H9 (cell line): ENCODE data around the gene WDHD1. TPM values are rescaled to one million over a fixed set of nuclear protein-coding genes. Genes with fewer than 3 reads are reported as not detected.

Source experiments
- DNase-seq: peaks from one replicate; pipeline ENCODE4 v3.0.0-alpha.2; 2017
- H2AFZ ChIP-seq: one replicate; pipeline ENCODE4 v1.6.1; 2013; ENCODE audit warnings: mild to moderate bottlenecking, low read length, control low read depth, moderate library complexity
- H2AK5ac ChIP-seq: 2 replicates; pipeline ENCODE4 v1.6.1; 2013; ENCODE audit warnings: low read length, control low read depth, mixed read lengths; ENCODE audit not compliant: insufficient read length
- H2BK120ac ChIP-seq: one replicate; pipeline ENCODE4 v1.6.1; 2013; ENCODE audit warnings: low read depth, mild to moderate bottlenecking, low read length, control low read depth, inconsistent platforms; ENCODE audit not compliant: poor library complexity, severe bottlenecking
- H2BK12ac ChIP-seq: 2 replicates; pipeline ENCODE4 v1.6.1; 2013; ENCODE audit warnings: low read length, control low read depth, mixed read lengths, low read depth; ENCODE audit not compliant: insufficient read length
- H2BK15ac ChIP-seq: 2 replicates; pipeline ENCODE4 v1.6.1; 2013; ENCODE audit warnings: low read depth, low read length, control low read depth
- H2BK20ac ChIP-seq: one replicate; pipeline ENCODE4 v1.6.1; 2013; ENCODE audit warnings: low read depth, mild to moderate bottlenecking, low read length, control low read depth, inconsistent platforms; ENCODE audit not compliant: poor library complexity, severe bottlenecking
- H2BK5ac ChIP-seq: 2 replicates; pipeline ENCODE4 v1.6.1; 2013; ENCODE audit warnings: low read length, control low read depth, mixed read lengths; ENCODE audit not compliant: insufficient read length
- H3K14ac ChIP-seq: 2 replicates; pipeline ENCODE4 v1.6.1; 2013; ENCODE audit warnings: low read length, control low read depth; ENCODE audit not compliant: insufficient read depth
- H3K18ac ChIP-seq: 2 replicates; pipeline ENCODE4 v1.6.1; 2013; ENCODE audit warnings: low read depth, mild to moderate bottlenecking, mixed read lengths, low read length, control low read depth; ENCODE audit not compliant: insufficient read length
- H3K23ac ChIP-seq: 2 replicates; pipeline ENCODE4 v1.6.1; 2013; ENCODE audit warnings: low read length, control low read depth, mixed read lengths, low read depth; ENCODE audit not compliant: insufficient read length
- H3K23me2 ChIP-seq: 2 replicates; pipeline ENCODE4 v1.6.1; 2013; ENCODE audit warnings: low read depth, mild to moderate bottlenecking, mixed read lengths, low read length, control low read depth; ENCODE audit not compliant: insufficient read length, poor library complexity, severe bottlenecking
- H3K27ac ChIP-seq: 2 replicates; pipeline ENCODE4 v1.5.1; 2013; ENCODE audit warnings: low read length, control low read depth, mixed read lengths, low read depth; ENCODE audit not compliant: insufficient read length
- H3K27me3 ChIP-seq: 2 replicates; pipeline ENCODE4 v1.6.1; 2013; ENCODE audit warnings: low read length, control low read depth, inconsistent platforms; ENCODE audit not compliant: insufficient read depth
- H3K4ac ChIP-seq: 2 replicates; pipeline ENCODE4 v1.6.1; 2013; ENCODE audit warnings: low read depth, mild to moderate bottlenecking, control low read depth, inconsistent platforms, low read length, moderate library complexity
- H3K4me1 ChIP-seq: 2 replicates; pipeline ENCODE4 v1.6.1; 2013; ENCODE audit warnings: low read length, control low read depth, inconsistent platforms; ENCODE audit not compliant: insufficient read depth
- H3K4me2 ChIP-seq: 2 replicates; pipeline ENCODE4 v1.6.1; 2013; ENCODE audit warnings: low read length, control low read depth, mixed read lengths; ENCODE audit not compliant: insufficient read length, insufficient read depth
- H3K56ac ChIP-seq: 2 replicates; pipeline ENCODE4 v1.6.1; 2013; ENCODE audit warnings: low read depth, mild to moderate bottlenecking, mixed read lengths, low read length, control low read depth; ENCODE audit not compliant: insufficient read length
- H3K79me1 ChIP-seq: 2 replicates; pipeline ENCODE4 v1.6.1; 2013; ENCODE audit warnings: low read depth, mild to moderate bottlenecking, moderate library complexity, low read length, control low read depth, inconsistent platforms; ENCODE audit not compliant: insufficient read depth, poor library complexity, severe bottlenecking
- H3K79me2 ChIP-seq: 2 replicates; pipeline ENCODE4 v1.6.1; 2013; ENCODE audit warnings: low read length, control low read depth, inconsistent platforms; ENCODE audit not compliant: insufficient read depth
- H3K9ac ChIP-seq: 2 replicates; pipeline ENCODE4 v1.6.1; 2013; ENCODE audit warnings: low read length, control low read depth, mixed read lengths; ENCODE audit not compliant: insufficient read length; ENCODE audit errors: extremely low read depth
- H3K9me3 ChIP-seq: one replicate; pipeline ENCODE4 v1.6.1; 2013; ENCODE audit warnings: low read depth, low read length, inconsistent platforms; ENCODE audit not compliant: control insufficient read depth
- H3T11ph ChIP-seq: one replicate; pipeline ENCODE4 v1.6.1; 2013; ENCODE audit warnings: mild to moderate bottlenecking, low read length, control low read depth, inconsistent platforms
- H4K20me1 ChIP-seq: one replicate; pipeline ENCODE4 v1.6.1; 2013; ENCODE audit not compliant: control insufficient read depth, insufficient read length, insufficient read depth
- H4K5ac ChIP-seq: 2 replicates; pipeline ENCODE4 v1.6.1; 2013; ENCODE audit warnings: low read depth, mild to moderate bottlenecking, mixed read lengths, low read length, control low read depth; ENCODE audit not compliant: insufficient read length
- H4K8ac ChIP-seq: replicated peaks from 2 replicates; pipeline ENCODE4 v1.6.1; 2013; ENCODE audit warnings: low read length, control low read depth, mixed read lengths, low read depth; ENCODE audit not compliant: insufficient read length
- H4K91ac ChIP-seq: 2 replicates; pipeline ENCODE4 v1.6.1; 2013; ENCODE audit warnings: low read depth, mild to moderate bottlenecking, moderate library complexity, mixed read lengths, low read length, control low read depth; ENCODE audit not compliant: insufficient read length
- H3K27ac Mint-ChIP-seq, 3 experiments: 2 replicates in 2 of 3; 3 replicates in 1 of 3; pipeline ENCODE4 v1.8.0; 2020 to 2021; ENCODE audit warnings: mixed read lengths in 3 of 3, mild to moderate bottlenecking in 1 of 3, moderate library complexity in 1 of 3
- H3K27me3 Mint-ChIP-seq: 2 replicates; pipeline ENCODE4 v1.8.0; 2021; ENCODE audit warnings: low read depth, mild to moderate bottlenecking, moderate library complexity, mixed read lengths
- H3K36me3 Mint-ChIP-seq, 3 experiments: 2 replicates in 2 of 3; 3 replicates in 1 of 3; pipeline ENCODE4 v1.8.0; 2020 to 2021; ENCODE audit warnings: low read depth in 3 of 3, mixed read lengths in 3 of 3; ENCODE audit not compliant: insufficient read depth in 1 of 3
- H3K4me1 Mint-ChIP-seq, 2 experiments: 2 replicates each; pipeline ENCODE4 v1.8.0; 2020; ENCODE audit warnings: mixed read lengths in 2 of 2
- H3K4me3 Mint-ChIP-seq, 2 experiments: 2 replicates in 1 of 2; 3 replicates in 1 of 2; pipeline ENCODE4 v1.8.0; 2020 to 2021; ENCODE audit warnings: mild to moderate bottlenecking in 2 of 2, mixed read lengths in 2 of 2, moderate library complexity in 1 of 2
- H3K9me3 Mint-ChIP-seq, 2 experiments: 2 replicates in 1 of 2; 3 replicates in 1 of 2; pipeline ENCODE4 v1.8.0; 2020; ENCODE audit warnings: mild to moderate bottlenecking in 2 of 2, mixed read lengths in 2 of 2, moderate library complexity in 1 of 2
- CTCF ChIP-seq: fragments of 200-600 bp; sonication (generic); conservative IDR thresholded peaks from 3 replicates; pipeline ENCODE4 v1.8.0; 2021; ENCODE audit warnings: antibody characterized with exemption, mild to moderate bottlenecking
- WGBS: extraction: QIAGEN DNeasy Blood & Tissue Kit; methylation state at CpG from one replicate; pipeline ENCODE4 v1.1.7; 2013; ENCODE audit warnings: missing lambda C conversion rate, low lambda C conversion rate, mixed read lengths; ENCODE audit not compliant: insufficient read length; ENCODE audit errors: extremely low coverage; 5-methylcytosine and 5-hydroxymethylcytosine counted together
- total RNA-seq: library from RNA; stranded (reverse); gene quantifications from 2 replicates; pipeline ENCODE4 v1.2.1, GENCODE V29; 2021

WDHD1 gene
- total RNA-seq, 1 experiment from 2014 or later = 93.7 TPM

- Histone ChIP-seq H4K91ac (no peak overlapping the region), H3K79me2 (no peaks in the 10 kb centered on the region), H3K9ac (no peak overlapping the region), H4K5ac (no peak overlapping the region), H3K27ac (no peak overlapping the region), H3K27me3 (no peaks in the 10 kb centered on the region), H2BK5ac (no peak overlapping the region), H3K23me2 (no peaks in the 10 kb centered on the region), H4K8ac (no peak overlapping the region), H3K4me1 (no peaks in the 10 kb centered on the region), H3K4ac (no peak overlapping the region), H3K18ac (no peak overlapping the region), H3T11ph (no peak overlapping the region), H3K9me3 (no peaks in the 10 kb centered on the region), H2BK20ac (no peak overlapping the region), H3K56ac (no peak overlapping the region), H2BK15ac (no peak overlapping the region), H2BK12ac (no peak overlapping the region), H2AFZ (no peak overlapping the region), H3K4me2 (no peak overlapping the region), H3K23ac (no peak overlapping the region), H3K79me1 (no peaks in the 10 kb centered on the region), H3K14ac (no peak overlapping the region), H2BK120ac (no peak overlapping the region), H2AK5ac (no peak overlapping the region), H4K20me1 (no peaks in the 10 kb centered on the region)
- H3K36me3 Mint-ChIP-seq = no peaks in the 10 kb centered on the region
- DNase-seq = no peak
- H3K9me3 Mint-ChIP-seq = no peaks in the 10 kb centered on the region
- WGBS = no CpG with 5 or more reads among the region's 5 CpGs
- H3K4me1 Mint-ChIP-seq = no peaks in the 10 kb centered on the region
- H3K27ac Mint-ChIP-seq = no peak overlapping the region; a peak in 1 of 7 replicates
- no peak for TF ChIP-seq CTCF
- H3K27me3 Mint-ChIP-seq = no peaks in the 10 kb centered on the region; the same call in 1 of the 2 replicates
- H3K4me3 Mint-ChIP-seq = no peak overlapping the region
Observed at GRCh38 chr14:54918427-54918826, 108.5 kb downstream of the WDHD1 start.
